GM13976 (cell line): Measurements from ENCODE around the gene TLR2.

ENCODE experiments used
- DNase-seq: peaks from one replicate; pipeline ENCODE4 v3.0.0; 2012; ENCODE audit warnings: low spot score
- CTCF ChIP-seq: IDR thresholded peaks from 2 replicates; pipeline ENCODE4 v1.5.1; 2012; ENCODE audit warnings: borderline replicate concordance, mild to moderate bottlenecking; ENCODE audit not compliant: insufficient read depth; ENCODE audit errors: extremely low read depth, missing control alignments, control extremely low read depth
- in situ Hi-C: fragments of 300-500 bp; cut with MboI; formaldehyde crosslinking; loops from one replicate; pipeline ENCODE4 v1.12.0; 2022; ENCODE audit warnings: low sequenced_read_pairs, mixed read lengths, inconsistent platforms; ENCODE audit not compliant: unreplicated experiment

The TLR2 gene

GRCh38 chr4:153725136-153725830 is 41.2 kb downstream of the TLR2 start:
- TF ChIP-seq CTCF, result no peak
- no peak for DNase-seq
- in situ Hi-C loops, result no loop called here

- in situ Hi-C loops, result no loop called here
- DNase-seq, result no peak
- no peak for TF ChIP-seq CTCF
These were observed 41.7 kb downstream of the TLR2 start for GRCh38 chr4:153725831-153726154.

- in situ Hi-C loops, result no loop called here
- no peak for DNase-seq
- TF ChIP-seq CTCF, result no peak
These were observed 44.1 kb downstream of the TLR2 start for GRCh38 chr4:153728151-153728550.

GRCh38 chr4:153728660-153729059 is 44.6 kb downstream of the TLR2 start:
- in situ Hi-C loops, result no loop called here
- TF ChIP-seq CTCF, result no peak
- no peak for DNase-seq

GRCh38 chr4:153729895-153730294 is 45.8 kb downstream of the TLR2 start:
- no peak for DNase-seq
- TF ChIP-seq CTCF, result no peak
- in situ Hi-C loops, result no loop called here

GRCh38 chr4:153731239-153731638 is 47.2 kb downstream of the TLR2 start:
- in situ Hi-C loops, result no loop called here
- DNase-seq, result no peak
- no peak for TF ChIP-seq CTCF
